ENCODE data around the gene TNIK. TPM values are rescaled to one million over a fixed set of nuclear protein-coding genes. Genes with fewer than 3 reads are reported as not detected.

TNIK gene
- total and polyA plus RNA-seq, 5 experiments from 2014 or later = 13.2 to 50.0 (median 16.1) TPM

DNA sequence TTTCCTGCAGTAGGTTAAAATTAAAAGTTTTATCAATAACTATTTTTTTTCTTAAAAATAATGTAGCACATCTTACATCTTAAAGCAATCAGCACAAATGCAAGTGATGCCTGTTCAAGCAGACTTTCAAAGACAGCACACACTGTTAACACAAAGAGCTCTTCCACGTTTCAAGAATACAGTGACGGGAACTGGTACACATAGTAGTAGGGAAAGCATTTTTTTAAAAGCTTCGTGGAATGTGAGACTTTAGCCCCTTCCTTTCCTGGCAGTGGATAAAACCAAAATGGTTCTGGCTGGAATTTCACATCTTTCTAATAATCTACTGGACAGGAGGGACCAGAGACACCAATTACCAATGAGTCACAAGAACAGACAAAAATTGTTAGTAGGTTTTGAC, 400.2 kb downstream of the TNIK start:
- DNase-seq (no peak), ATAC-seq (no peak)
- Mint-ChIP-seq H3K4me3 (no peak overlapping the region), H3K9me3 (no peaks in the 10 kb centered on the region), H3K27me3 (no peaks in the 10 kb centered on the region), H3K27ac (peak overlapping the region in 1 of 10 donors; percentile 33), H3K4me1 (peaks cover 0 to 1% (median 0%) of the 10 kb centered on the region in 4 donors), H3K36me3 (peaks cover 0 to 42% (median 21%) of the 10 kb centered on the region in 3 donors)
- POLR2A ChIA-PET = no interaction called here

DNA sequence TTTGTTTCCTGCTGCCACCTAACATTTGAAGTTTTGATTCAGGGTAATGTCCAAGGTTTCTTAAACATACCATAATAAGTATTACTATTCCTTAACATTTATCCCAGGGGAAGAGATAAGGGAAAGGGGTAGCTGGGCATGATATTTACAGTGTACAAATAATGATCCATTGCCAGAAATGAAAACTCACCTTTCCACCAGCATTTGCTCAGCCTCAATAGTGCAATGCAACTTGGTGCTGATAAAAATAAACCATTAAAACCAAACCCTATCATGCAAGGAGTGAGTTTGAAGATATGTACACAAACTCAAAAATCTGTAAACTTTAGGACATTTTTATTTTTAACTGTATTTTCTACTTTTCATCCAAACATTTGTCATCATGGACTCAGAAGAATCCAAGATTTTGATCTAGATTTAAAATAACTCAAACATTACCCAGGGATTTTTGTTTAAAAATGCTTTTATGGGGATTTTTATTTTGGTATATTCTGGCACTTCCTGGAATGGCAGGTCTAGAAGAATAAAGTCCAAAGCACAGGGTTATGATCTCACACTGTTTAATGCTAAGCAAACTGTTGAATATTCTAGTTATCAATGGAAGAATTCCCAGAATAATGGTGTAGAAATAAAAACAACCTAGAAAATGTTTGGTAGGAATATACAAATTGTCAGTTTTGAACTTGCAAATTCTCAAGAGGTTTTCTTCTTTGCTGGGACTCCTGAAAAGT, 401.2 kb downstream of the TNIK start:
- no peak overlapping the region for H3K27ac Mint-ChIP-seq
- no peaks in the 10 kb centered on the region for H3K9me3 Mint-ChIP-seq
- no peak overlapping the region for H3K4me3 Mint-ChIP-seq
- H3K36me3 Mint-ChIP-seq = peaks cover 0 to 34% (median 13%) of the 10 kb centered on the region in 3 donors
- no peaks in the 10 kb centered on the region for H3K27me3 Mint-ChIP-seq
- DNase-seq (no peak), ATAC-seq (no peak)
- H3K4me1 Mint-ChIP-seq = peaks cover 0 to 1% (median 0%) of the 10 kb centered on the region in 4 donors
- POLR2A ChIA-PET = no interaction called here

DNA sequence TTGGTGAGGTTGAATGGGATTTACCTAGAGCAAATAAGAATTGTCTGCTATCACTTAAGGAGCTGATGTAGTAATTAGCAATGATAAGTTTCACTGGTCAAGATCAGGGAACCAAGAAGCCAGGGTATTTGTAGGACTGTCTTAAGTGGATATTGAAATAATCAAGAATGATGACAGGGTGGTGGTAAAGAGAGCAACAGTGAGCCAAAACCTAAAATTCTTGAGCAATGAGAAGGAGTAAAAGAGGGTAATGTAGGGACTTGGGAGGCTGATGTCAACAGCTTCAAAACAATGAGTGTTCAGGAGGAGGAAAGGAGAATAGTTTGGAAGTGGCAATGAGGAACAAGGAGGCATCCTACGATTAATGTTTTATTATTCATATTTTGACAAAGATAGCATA, 402.1 kb downstream of the TNIK start:
- H3K4me3 Mint-ChIP-seq = no peak overlapping the region
- DNase-seq (no peak), ATAC-seq (no peak)
- H3K27me3 Mint-ChIP-seq = no peaks in the 10 kb centered on the region
- H3K4me1 Mint-ChIP-seq = peaks cover 0 to 3% (median 0%) of the 10 kb centered on the region in 4 donors
- H3K36me3 Mint-ChIP-seq = peaks cover 0 to 25% (median 3%) of the 10 kb centered on the region in 3 donors
- no peak overlapping the region for H3K27ac Mint-ChIP-seq
- POLR2A ChIA-PET = no interaction called here
- peaks cover 0 to 5% (median 0%) of the 10 kb centered on the region in 9 donors for H3K9me3 Mint-ChIP-seq

DNA sequence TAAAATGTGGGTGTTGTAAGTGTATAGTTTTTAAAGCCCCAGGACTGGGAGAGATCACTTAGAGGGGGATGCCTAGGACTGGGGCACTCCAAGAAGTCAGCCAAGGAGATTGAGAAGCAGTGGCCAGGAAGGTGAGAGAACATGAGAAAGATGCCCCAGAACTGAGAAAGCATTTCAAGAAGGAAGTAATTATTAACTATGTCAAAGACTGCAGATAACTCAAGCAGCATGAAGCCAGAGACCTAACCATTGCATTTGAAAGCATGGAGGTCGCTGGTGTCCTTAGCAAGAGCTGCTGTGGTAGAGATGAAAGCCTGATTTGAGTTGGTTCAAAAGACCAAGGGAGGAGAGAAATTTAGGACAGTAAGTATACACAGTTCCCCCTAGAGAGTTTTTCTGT, 403.1 kb downstream of the TNIK start:
- Mint-ChIP-seq H3K27me3 (no peaks in the 10 kb centered on the region), H3K27ac (no peak overlapping the region), H3K4me3 (no peak overlapping the region), H3K36me3 (peaks cover 0 to 17% (median 2%) of the 10 kb centered on the region in 3 donors), H3K9me3 (peaks cover 0 to 7% (median 0%) of the 10 kb centered on the region in 9 donors), H3K4me1 (peaks cover 0 to 3% (median 0%) of the 10 kb centered on the region in 4 donors)
- POLR2A ChIA-PET = no interaction called here
- DNase-seq (no peak), ATAC-seq (no peak)

DNA sequence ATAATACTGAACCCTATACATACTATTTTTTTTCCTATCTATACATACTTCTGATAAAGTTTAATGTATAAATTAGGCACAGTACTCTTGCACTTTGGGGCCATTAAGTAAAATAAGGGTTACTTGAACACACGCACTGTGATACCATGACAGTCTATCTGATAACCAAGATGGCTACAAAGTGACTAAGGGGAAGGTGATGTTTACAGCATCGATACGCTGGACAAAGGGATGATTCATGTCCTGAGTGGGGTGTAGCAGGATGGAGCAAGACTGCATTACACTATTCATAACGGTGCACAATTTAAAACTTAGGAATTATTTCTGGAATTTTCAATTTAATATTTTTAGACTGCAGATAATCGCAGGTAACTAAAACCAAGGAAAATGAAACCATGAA, 403.7 kb downstream of the TNIK start:
- Mint-ChIP-seq H3K27me3 (no peaks in the 10 kb centered on the region), H3K9me3 (peaks cover 0 to 7% (median 0%) of the 10 kb centered on the region in 9 donors), H3K27ac (no peak overlapping the region), H3K4me1 (peaks cover 0 to 3% (median 0%) of the 10 kb centered on the region in 4 donors), H3K36me3 (peaks cover 0 to 13% (median 0%) of the 10 kb centered on the region in 3 donors), H3K4me3 (no peak overlapping the region)
- DNase-seq = no peak
- POLR2A ChIA-PET = no interaction called here
- no peak for ATAC-seq

DNA sequence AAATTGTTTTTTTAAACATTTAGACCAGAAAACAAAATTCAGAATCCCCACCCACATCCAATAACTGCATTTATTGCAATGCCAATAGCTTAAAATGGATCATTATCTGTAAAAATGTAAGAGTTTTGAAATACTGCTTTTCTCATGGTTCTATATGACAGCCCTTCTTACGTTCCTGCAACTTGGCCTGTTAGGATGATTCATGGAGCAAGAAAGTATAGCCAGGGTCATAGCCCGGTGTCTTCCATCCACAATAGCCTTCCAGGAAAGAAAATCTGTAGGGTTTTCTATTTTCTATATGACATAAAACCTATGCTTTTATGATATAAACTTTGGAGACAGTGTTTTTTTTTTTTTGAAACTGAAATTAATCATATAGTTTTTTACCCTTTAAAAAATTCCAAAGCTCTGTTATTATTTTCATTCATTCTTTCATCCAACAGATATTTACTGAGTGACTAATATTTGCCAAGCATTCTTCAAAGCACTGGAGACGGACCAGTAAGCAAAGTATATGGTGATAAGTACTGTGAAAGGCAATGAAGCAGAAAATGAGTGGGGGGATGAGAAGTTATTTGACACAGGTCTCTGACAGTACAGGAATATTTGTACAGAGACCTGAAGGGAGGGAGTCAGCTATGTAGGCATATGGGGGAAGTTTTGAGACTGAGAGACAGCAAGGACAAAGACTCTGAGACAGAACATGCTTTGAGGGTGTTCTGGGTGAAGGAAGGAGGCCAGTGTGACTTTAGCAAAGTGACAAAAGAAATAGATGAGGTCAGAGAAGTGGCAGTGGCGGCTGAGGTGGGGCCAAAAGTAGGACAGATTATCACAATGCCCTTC, 404.6 kb downstream of the TNIK start:
- ATAC-seq = no peak
- H3K27me3 Mint-ChIP-seq = peaks cover 0 to under 1% (median 0%) of the 10 kb centered on the region in 5 donors
- no peak overlapping the region for H3K4me3 Mint-ChIP-seq
- peaks cover 0 to 6% (median 0%) of the 10 kb centered on the region in 3 donors for H3K36me3 Mint-ChIP-seq
- peaks cover 0 to 7% (median 0%) of the 10 kb centered on the region in 9 donors for H3K9me3 Mint-ChIP-seq
- H3K27ac Mint-ChIP-seq = no peak overlapping the region
- DNase-seq = no peak
- POLR2A ChIA-PET = no interaction called here
- H3K4me1 Mint-ChIP-seq = peaks cover 0 to 3% (median 0%) of the 10 kb centered on the region in 4 donors

DNA sequence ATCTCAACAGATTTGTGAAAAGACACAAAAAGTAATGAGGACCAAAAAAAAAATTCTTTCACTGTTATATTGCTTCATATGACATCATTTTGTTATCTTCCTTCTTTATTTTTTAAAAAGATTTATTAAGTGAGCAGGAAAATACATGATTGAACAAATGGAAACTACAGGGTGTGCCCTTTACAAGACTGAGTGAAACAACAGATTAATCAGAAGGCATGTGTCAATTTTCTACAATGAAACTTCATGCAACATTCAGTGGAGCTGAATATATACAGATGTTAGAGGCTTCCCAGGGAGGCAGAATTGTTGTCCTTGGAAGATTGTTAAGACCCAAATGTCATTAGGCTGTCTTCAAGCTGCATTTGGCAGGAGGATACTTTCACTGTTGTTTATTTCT, 405.3 kb downstream of the TNIK start:
- ATAC-seq = no peak
- Mint-ChIP-seq H3K4me3 (no peak overlapping the region), H3K27me3 (peaks cover 0 to 3% (median 0%) of the 10 kb centered on the region in 5 donors), H3K27ac (no peak overlapping the region), H3K36me3 (peaks cover 0 to 4% (median 0%) of the 10 kb centered on the region in 3 donors), H3K4me1 (peaks cover 0 to 3% (median 0%) of the 10 kb centered on the region in 4 donors), H3K9me3 (peaks cover 0 to 7% (median 0%) of the 10 kb centered on the region in 9 donors)
- POLR2A ChIA-PET = no interaction called here
- DNase-seq = no peak

DNA sequence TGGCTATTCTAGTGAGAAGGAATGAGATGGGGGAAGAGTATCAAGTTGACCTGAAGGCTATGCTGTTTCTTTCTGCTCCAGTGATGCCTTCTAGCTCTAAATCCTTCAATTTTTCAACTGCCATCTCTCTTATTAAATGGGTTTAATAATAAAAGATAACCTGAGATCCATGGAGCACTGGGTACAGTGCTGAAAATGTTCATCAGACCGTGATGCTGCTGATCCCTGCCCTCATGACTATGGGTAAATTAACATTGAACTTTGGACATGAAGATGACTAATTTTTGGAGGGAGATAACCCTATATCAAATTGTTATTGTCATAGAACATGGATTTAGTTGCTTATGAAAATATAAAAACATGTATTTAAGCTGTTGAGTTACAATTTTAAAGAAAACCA, 406.0 kb downstream of the TNIK start:
- Mint-ChIP-seq H3K9me3 (peaks cover 0 to 7% (median 0%) of the 10 kb centered on the region in 9 donors), H3K27ac (no peak overlapping the region), H3K36me3 (no peaks in the 10 kb centered on the region), H3K4me3 (no peak overlapping the region), H3K27me3 (peaks cover 0 to 6% (median 3%) of the 10 kb centered on the region in 5 donors), H3K4me1 (peaks cover 0 to 2% (median 0%) of the 10 kb centered on the region in 4 donors)
- ATAC-seq (no peak), DNase-seq (no peak)
- POLR2A ChIA-PET = no interaction called here

DNA sequence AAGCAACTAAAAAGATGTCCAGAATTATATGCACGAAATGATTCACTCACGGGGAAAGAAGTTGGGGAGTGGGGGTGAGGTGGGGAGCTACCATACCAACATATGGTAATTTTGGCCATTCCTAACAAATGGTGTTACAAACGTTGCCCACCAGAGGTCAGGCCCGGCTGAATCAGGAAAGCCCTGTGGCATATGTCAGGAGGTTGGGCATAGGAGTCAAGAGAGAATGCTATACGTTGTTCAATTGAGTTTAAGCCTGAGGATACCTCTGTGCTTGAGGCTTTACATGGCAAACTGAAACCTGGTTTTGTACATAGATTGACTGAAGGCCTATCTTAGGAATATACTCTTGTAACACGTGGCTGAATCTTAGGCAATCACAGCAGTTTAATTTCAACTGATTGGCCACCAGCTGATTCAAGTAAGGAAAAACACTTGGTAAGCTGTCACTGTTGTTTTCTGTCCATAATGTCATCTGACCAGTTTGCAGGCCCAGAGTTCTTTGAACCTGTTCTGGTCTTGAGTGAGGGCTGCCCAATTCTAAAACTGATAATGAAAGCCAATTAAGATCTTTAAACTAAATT, 410.3 kb downstream of the TNIK start:
- DNase-seq (peak in 5 of 10 donors; percentile 4 to 19 (median 7)), ATAC-seq (peak in 1 of 2 donors; percentile 46)
- peaks cover 0 to 2% (median 0%) of the 10 kb centered on the region in 4 donors for H3K4me1 Mint-ChIP-seq
- POLR2A ChIA-PET = no interaction called here
- no peaks in the 10 kb centered on the region for H3K36me3 Mint-ChIP-seq
- H3K27me3 Mint-ChIP-seq = peaks cover 4 to 22% (median 14%) of the 10 kb centered on the region in 5 donors
- peaks cover 0 to 7% (median 0%) of the 10 kb centered on the region in 9 donors for H3K9me3 Mint-ChIP-seq
- no peak overlapping the region for H3K4me3 Mint-ChIP-seq
- H3K27ac Mint-ChIP-seq = no peak overlapping the region

DNA sequence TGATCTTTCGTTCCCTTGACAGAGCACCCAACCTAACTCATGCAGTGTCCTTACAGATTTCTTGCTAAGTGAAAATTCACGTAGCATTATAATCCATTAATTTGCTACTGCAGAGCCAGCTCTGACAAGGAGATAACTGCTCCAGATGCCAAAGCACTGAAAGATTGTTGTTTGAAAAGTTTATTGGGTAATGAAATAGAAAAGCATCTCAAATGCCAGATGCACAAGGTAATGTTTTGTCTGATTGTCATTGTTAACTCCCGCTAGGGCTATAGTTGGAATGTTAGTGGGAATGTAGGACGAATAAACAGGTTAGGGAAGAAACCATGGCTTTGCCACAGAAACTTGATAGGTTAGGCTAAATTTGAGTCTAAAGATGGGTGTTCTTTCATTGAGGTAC, 413.4 kb downstream of the TNIK start:
- H3K4me1 Mint-ChIP-seq = no peaks in the 10 kb centered on the region
- no peak overlapping the region for H3K27ac Mint-ChIP-seq
- POLR2A ChIA-PET = no interaction called here
- ATAC-seq (no peak), DNase-seq (no peak)
- no peak overlapping the region for H3K4me3 Mint-ChIP-seq
- H3K27me3 Mint-ChIP-seq = peaks cover 12 to 50% (median 26%) of the 10 kb centered on the region in 5 donors
- peaks cover 0 to 1% (median 0%) of the 10 kb centered on the region in 9 donors for H3K9me3 Mint-ChIP-seq
- no peaks in the 10 kb centered on the region for H3K36me3 Mint-ChIP-seq

DNA sequence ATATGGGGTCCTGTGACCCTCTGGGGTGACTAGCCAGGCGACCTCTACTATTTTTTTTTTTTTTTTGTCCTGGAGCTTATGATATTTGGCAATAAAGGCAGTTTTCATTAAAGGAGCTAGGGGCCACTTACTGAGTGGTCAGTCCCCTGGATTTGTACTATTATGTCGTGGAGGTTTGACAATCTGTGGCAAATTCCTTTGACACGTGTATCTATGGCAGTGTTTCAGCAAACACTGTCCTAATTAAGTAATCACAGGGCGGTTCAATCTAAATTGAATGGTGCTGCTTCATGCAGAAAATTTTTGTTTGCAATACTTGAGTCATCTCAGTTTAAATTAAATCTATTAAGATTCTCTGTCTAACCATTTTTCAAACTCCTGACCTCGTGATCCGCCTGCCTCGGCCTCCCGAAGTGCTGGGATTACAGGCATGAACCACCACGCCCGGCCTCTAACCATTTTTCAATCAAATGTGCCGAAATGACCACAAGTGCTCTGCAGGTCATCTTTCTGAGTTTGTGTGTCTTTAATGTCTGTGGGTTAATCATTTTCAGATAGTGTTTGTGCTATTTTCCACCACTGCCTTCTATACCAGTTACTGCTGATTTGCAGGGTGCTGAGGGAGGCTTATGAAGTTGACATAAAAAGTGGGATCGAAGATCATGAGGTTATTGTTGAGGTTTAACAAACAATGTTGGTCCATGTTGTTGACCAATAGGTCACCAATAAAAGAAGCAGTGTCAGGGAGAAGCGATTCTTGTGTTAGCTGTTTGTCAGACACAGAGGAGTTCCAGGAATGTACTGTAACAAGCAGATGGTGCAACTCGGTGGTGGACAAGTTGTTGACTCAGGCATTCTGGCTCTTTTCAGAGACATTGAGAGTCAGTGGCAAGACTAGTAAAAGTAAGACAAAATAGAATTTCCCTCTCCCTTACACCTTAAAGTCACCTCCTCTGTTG, 415.1 kb downstream of the TNIK start:
- no peaks in the 10 kb centered on the region for H3K36me3 Mint-ChIP-seq
- no peak overlapping the region for H3K4me3 Mint-ChIP-seq
- ATAC-seq (no peak), DNase-seq (no peak)
- peaks cover 12 to 53% (median 27%) of the 10 kb centered on the region in 5 donors for H3K27me3 Mint-ChIP-seq
- no peaks in the 10 kb centered on the region for H3K4me1 Mint-ChIP-seq
- no peak overlapping the region for H3K27ac Mint-ChIP-seq
- no peaks in the 10 kb centered on the region for H3K9me3 Mint-ChIP-seq
- POLR2A ChIA-PET = interaction anchor here (0.6 kb wide), 1 partner anchor 137 kb away, joined by 3 read pairs; no protein-coding TSS in a partner anchor

DNA sequence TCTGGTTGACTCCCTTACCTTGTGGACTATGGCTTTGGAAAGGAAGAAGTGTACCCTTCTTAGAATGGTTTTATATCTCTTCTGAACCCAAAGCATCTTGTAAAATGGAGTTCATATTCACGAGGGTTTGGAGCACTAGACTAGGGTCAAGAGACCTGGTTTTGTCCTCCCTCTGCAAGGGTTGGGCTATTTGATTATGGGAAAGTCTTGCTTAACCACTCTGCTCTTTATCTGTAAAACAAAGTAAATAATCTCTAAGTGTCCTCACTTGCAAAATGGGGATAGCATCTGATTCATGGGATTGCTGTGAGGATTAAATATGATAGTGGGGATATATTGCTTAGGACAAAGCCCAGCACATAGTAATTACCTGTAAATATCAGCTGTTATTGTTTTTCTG, 415.8 kb downstream of the TNIK start:
- Mint-ChIP-seq H3K27ac (no peak overlapping the region), H3K4me3 (no peak overlapping the region), H3K36me3 (no peaks in the 10 kb centered on the region), H3K9me3 (no peaks in the 10 kb centered on the region), H3K27me3 (peaks cover 15 to 55% (median 27%) of the 10 kb centered on the region in 5 donors), H3K4me1 (no peaks in the 10 kb centered on the region)
- no peak for DNase-seq
- ATAC-seq = no peak
- POLR2A ChIA-PET = no interaction called here
